SK-N-MC (cell line): ENCODE measurements around the gene MBNL2.

ENCODE experiments used
- EZH2 ChIP-seq: fragments of 200-600 bp; sonication (generic); IDR thresholded peaks from one replicate; pipeline ENCODE4 v1.6.1; 2017; ENCODE audit warnings: antibody characterized with exemption
- POLR2AphosphoS5 ChIP-seq: IDR thresholded peaks from 2 replicates; pipeline ENCODE4 v1.6.1; 2012; ENCODE audit warnings: mild to moderate bottlenecking, low read depth, low read length, borderline replicate concordance

GRCh38 chr13:97352815-97353214 lies 130.7 kb downstream of the MBNL2 start:
- TF ChIP-seq POLR2AphosphoS5 (no peak), EZH2 (no peak)
